HepG2 (cell line): ENCODE results near the gene SLC2A11. TPM values are rescaled to one million over a fixed set of nuclear protein-coding genes. Genes with fewer than 3 reads are reported as not detected.

Experiments
- FOSL1 ChIP-seq: sonication (generic); formaldehyde crosslinking; IDR thresholded peaks from 2 replicates; pipeline ENCODE4 v1.9.0; 2021; ENCODE audit warnings: missing genetic modification reagents, borderline replicate concordance
- KDM1A ChIP-seq: IDR thresholded peaks from 2 replicates; pipeline ENCODE4 v1.6.1; 2016; ENCODE audit warnings: missing compliant biosample characterization
- TEAD3 ChIP-seq: optimal IDR thresholded peaks from 2 replicates; pipeline ENCODE3; 2016; ENCODE audit warnings: borderline replicate concordance
- UBTF ChIP-seq: sonication (generic); formaldehyde crosslinking; IDR thresholded peaks from 2 replicates; pipeline ENCODE4 v1.4.0; 2020; ENCODE audit warnings: mild to moderate bottlenecking, missing genetic modification reagents
- ZFP91 ChIP-seq: sonication (generic); formaldehyde crosslinking; IDR thresholded peaks from 2 replicates; pipeline ENCODE4 v1.9.0; 2022; ENCODE audit warnings: missing genetic modification reagents, mild to moderate bottlenecking, borderline replicate concordance
- ZNF24 ChIP-seq: fragments of 450-650 bp; IDR thresholded peaks from 2 replicates; pipeline ENCODE4 v1.6.1; 2017; ENCODE audit warnings: antibody characterized with exemption, mild to moderate bottlenecking
- ZNF383 ChIP-seq: sonication (generic); formaldehyde crosslinking; IDR thresholded peaks from 2 replicates; pipeline ENCODE4 v1.4.0; 2020; ENCODE audit warnings: missing genetic modification reagents, mild to moderate bottlenecking, borderline replicate concordance
- ZNF687 ChIP-seq: sonication (generic); formaldehyde crosslinking; IDR thresholded peaks from 2 replicates; pipeline ENCODE4 v1.5.1; 2020; ENCODE audit warnings: mild to moderate bottlenecking, missing genetic modification reagents, moderate library complexity
- polyA plus RNA-seq, 8 experiments: library from polyadenylated mRNA; depleted of rRNA in 3 of 8; stranded (reverse) in 7 of 8; unstranded in 1 of 8; fragments of >200 nt; fragmentation: Illumina TruSeq in 4 of 8; extraction: Trizol in 4 of 8; gene quantifications; 2 replicates each; pipeline versions ENCODE4 v1.2.1 to v1.2.3, GENCODE V29; 2011 to 2016; ENCODE audit warnings: low read depth in 4 of 8, missing spikeins in 1 of 8, mixed read lengths in 1 of 8; ENCODE audit not compliant: insufficient read depth in 1 of 8
- total RNA-seq, 5 experiments: library from RNA; depleted of rRNA; stranded (reverse); fragments of >200 nt; fragmentation: Illumina TruSeq; extraction: Trizol; gene quantifications; 2 replicates each; pipeline ENCODE4 v1.2.3, GENCODE V29; 2016; ENCODE audit warnings: low read depth in 1 of 5
- TF ChIP-seq, protein P1 (sequence below): sonication (generic); formaldehyde crosslinking; IDR thresholded peaks from 2 replicates; pipeline ENCODE4 v1.4.0; 2020; ENCODE audit warnings: mild to moderate bottlenecking, missing genetic modification reagents, borderline replicate concordance
- TF ChIP-seq, protein P2 (sequence below): sonication (generic); formaldehyde crosslinking; conservative IDR thresholded peaks from 2 replicates; pipeline ENCODE4 v1.4.0; 2020; ENCODE audit warnings: mild to moderate bottlenecking, missing genetic modification reagents, moderate library complexity

SLC2A11 gene
- total and polyA plus RNA-seq, 2 of the 13 experiments (the other 11 are each of a cell fraction or from before 2014, with no cell fraction given), result 15.2 to 15.4 TPM

DNA sequence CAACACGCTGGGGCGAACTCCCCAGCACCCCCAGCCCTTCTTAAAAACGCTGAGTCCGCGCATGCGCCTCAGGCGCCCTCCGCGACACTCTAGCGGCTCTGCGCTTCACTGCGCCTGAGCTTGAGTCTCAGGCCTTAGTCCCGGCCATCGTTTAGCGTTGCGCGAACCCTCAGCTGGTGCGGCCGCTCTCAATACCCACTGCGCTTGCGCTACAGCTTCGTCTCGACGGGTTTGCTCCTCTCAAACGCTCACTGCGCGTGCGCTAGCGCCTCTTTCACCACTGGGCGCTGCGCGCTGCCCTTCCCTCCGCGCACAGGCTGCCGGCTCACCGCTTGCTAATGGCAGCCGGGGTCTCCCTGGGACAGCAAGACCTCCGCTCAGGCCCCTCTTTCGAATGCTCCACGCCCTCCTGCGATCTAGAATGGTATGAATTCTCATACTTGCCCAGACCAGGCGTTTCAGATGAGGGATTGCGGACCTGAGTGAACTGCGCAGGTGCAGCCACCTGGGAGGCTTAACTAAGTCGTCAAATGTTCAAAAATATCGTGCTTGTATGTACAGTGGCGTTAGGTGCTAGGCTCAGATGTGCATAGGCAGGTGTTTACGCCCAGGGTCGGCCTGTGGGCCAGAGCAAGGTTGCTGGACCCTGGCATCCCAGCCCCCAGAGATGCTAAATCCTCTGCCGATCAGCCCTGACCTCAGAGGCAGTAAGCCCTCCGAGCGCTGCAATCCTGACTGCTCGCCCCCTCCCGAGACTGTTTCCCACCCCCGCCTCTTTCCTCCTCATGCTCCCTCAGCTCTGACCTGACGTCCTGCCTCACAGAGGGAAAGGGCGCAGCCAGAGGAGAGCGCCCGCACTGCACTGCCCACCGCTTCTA, at the start of gene SLC2A11 (continued):
- TF ChIP-seq, protein P1, sequence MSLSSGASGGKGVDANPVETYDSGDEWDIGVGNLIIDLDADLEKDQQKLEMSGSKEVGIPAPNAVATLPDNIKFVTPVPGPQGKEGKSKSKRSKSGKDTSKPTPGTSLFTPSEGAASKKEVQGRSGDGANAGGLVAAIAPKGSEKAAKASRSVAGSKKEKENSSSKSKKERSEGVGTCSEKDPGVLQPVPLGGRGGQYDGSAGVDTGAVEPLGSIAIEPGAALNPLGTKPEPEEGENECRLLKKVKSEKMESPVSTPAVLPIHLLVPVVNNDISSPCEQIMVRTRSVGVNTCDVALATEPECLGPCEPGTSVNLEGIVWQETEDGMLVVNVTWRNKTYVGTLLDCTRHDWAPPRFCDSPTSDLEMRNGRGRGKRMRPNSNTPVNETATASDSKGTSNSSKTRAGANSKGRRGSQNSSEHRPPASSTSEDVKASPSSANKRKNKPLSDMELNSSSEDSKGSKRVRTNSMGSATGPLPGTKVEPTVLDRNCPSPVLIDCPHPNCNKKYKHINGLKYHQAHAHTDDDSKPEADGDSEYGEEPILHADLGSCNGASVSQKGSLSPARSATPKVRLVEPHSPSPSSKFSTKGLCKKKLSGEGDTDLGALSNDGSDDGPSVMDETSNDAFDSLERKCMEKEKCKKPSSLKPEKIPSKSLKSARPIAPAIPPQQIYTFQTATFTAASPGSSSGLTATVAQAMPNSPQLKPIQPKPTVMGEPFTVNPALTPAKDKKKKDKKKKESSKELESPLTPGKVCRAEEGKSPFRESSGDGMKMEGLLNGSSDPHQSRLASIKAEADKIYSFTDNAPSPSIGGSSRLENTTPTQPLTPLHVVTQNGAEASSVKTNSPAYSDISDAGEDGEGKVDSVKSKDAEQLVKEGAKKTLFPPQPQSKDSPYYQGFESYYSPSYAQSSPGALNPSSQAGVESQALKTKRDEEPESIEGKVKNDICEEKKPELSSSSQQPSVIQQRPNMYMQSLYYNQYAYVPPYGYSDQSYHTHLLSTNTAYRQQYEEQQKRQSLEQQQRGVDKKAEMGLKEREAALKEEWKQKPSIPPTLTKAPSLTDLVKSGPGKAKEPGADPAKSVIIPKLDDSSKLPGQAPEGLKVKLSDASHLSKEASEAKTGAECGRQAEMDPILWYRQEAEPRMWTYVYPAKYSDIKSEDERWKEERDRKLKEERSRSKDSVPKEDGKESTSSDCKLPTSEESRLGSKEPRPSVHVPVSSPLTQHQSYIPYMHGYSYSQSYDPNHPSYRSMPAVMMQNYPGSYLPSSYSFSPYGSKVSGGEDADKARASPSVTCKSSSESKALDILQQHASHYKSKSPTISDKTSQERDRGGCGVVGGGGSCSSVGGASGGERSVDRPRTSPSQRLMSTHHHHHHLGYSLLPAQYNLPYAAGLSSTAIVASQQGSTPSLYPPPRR (CRISPR knock-in tag), result 0 out of 2 replicates have a peak, but pooled peaks have one; percentile 5
- TF ChIP-seq TEAD3 (CRISPR knock-in tag), result peak; percentile 34
- peak; percentile 71 for TF ChIP-seq ZFP91 (CRISPR knock-in tag)
- TF ChIP-seq FOSL1 (CRISPR knock-in tag), result no peak
- TF ChIP-seq ZNF687 (CRISPR knock-in tag), result peak; percentile 94
- no peak; the same call in 1 of the 2 replicates for TF ChIP-seq UBTF (CRISPR knock-in tag)
- TF ChIP-seq, protein P2, sequence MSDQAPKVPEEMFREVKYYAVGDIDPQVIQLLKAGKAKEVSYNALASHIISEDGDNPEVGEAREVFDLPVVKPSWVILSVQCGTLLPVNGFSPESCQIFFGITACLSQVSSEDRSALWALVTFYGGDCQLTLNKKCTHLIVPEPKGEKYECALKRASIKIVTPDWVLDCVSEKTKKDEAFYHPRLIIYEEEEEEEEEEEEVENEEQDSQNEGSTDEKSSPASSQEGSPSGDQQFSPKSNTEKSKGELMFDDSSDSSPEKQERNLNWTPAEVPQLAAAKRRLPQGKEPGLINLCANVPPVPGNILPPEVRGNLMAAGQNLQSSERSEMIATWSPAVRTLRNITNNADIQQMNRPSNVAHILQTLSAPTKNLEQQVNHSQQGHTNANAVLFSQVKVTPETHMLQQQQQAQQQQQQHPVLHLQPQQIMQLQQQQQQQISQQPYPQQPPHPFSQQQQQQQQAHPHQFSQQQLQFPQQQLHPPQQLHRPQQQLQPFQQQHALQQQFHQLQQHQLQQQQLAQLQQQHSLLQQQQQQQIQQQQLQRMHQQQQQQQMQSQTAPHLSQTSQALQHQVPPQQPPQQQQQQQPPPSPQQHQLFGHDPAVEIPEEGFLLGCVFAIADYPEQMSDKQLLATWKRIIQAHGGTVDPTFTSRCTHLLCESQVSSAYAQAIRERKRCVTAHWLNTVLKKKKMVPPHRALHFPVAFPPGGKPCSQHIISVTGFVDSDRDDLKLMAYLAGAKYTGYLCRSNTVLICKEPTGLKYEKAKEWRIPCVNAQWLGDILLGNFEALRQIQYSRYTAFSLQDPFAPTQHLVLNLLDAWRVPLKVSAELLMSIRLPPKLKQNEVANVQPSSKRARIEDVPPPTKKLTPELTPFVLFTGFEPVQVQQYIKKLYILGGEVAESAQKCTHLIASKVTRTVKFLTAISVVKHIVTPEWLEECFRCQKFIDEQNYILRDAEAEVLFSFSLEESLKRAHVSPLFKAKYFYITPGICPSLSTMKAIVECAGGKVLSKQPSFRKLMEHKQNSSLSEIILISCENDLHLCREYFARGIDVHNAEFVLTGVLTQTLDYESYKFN (CRISPR knock-in tag), result no peak; the same call in 1 of the 2 replicates
- TF ChIP-seq ZNF383 (CRISPR knock-in tag), result no peak
- TF ChIP-seq KDM1A, result no peak
- no peak for TF ChIP-seq ZNF24
